IMR-90 (cell line): ENCODE data around the gene TMEM63C. TPM values are rescaled to one million over a fixed set of nuclear protein-coding genes. Genes with fewer than 3 reads are reported as not detected.

Experiments used
- ATAC-seq: fragments of 200-7000 bp; cut with Tn5 transposase; 2 replicates; pipeline ENCODE4 v1.9.1; 2020; ENCODE audit warnings: low read depth, mild to moderate bottlenecking, moderate library complexity
- BruUV-seq: library from RNA; stranded (reverse); fragments of 400-500 nt; replicated peaks from 2 replicates; lab custom pipeline; 2021; lab: Mats Ljungman, UMichigan
- CTCF ChIA-PET: fragments of 300-600 bp; formaldehyde crosslinking; extraction: SDS; loops from one replicate; lab custom pipeline; 2021; ENCODE audit warnings: antibody characterized with exemption; lab: Yijun Ruan, JAX
- POLR2A ChIA-PET: fragments of 300-600 bp; sonication (Branson Sonifier 250); formaldehyde crosslinking; loops from one replicate; lab custom pipeline; 2022; ENCODE audit warnings: antibody characterized with exemption; ENCODE audit not compliant: unreplicated experiment; lab: Charles Lee
- DNase-seq: peaks from one replicate; pipeline ENCODE4 v3.0.0; 2013
- H2AFZ ChIP-seq: replicated peaks from 2 replicates; pipeline ENCODE3; 2013; ENCODE audit warnings: low read length, mild to moderate bottlenecking; ENCODE audit not compliant: poor library complexity
- H2AK5ac ChIP-seq: 2 replicates; pipeline ENCODE4 v1.6.1; 2013; ENCODE audit warnings: low read depth, low read length, inconsistent platforms
- H2AK9ac ChIP-seq: replicated peaks from 2 replicates; pipeline ENCODE3; 2013; ENCODE audit warnings: mild to moderate bottlenecking, low read depth, low read length, moderate library complexity; ENCODE audit not compliant: poor library complexity
- H2BK120ac ChIP-seq: 2 replicates; pipeline ENCODE4 v1.6.1; 2013; ENCODE audit warnings: low read depth, low read length, inconsistent platforms
- H2BK15ac ChIP-seq: 3 replicates; pipeline ENCODE4 v1.6.1; 2013; ENCODE audit warnings: low read depth, low read length, inconsistent platforms
- H2BK20ac ChIP-seq: 2 replicates; pipeline ENCODE4 v1.6.1; 2013; ENCODE audit warnings: low read depth, mild to moderate bottlenecking, inconsistent platforms, low read length, moderate library complexity
- H2BK5ac ChIP-seq: 2 replicates; pipeline ENCODE4 v1.6.1; 2013; ENCODE audit warnings: mild to moderate bottlenecking, low read depth, low read length, inconsistent platforms; ENCODE audit not compliant: poor library complexity, severe bottlenecking
- H3K14ac ChIP-seq: replicated peaks from 2 replicates; pipeline ENCODE4 v1.6.1; 2013; ENCODE audit warnings: low read depth, low read length, inconsistent platforms
- H3K18ac ChIP-seq: 2 replicates; pipeline ENCODE4 v1.6.1; 2013; ENCODE audit warnings: low read depth, low read length, control low read depth
- H3K23ac ChIP-seq: 2 replicates; pipeline ENCODE4 v1.6.1; 2013; ENCODE audit warnings: low read depth, low read length, inconsistent platforms
- H3K27ac ChIP-seq: 2 replicates; pipeline ENCODE4 v1.5.1; 2013; ENCODE audit warnings: mild to moderate bottlenecking, control low read depth, low read length; ENCODE audit not compliant: insufficient read depth
- H3K27me3 ChIP-seq: 2 replicates; pipeline ENCODE4 v1.6.1; 2013; ENCODE audit warnings: low read length; ENCODE audit not compliant: control insufficient read depth, insufficient read depth
- H3K36me3 ChIP-seq: 2 replicates; pipeline ENCODE4 v1.6.1; 2013; ENCODE audit warnings: low read length, mixed read lengths; ENCODE audit not compliant: control insufficient read depth, insufficient read depth
- H3K4ac ChIP-seq: 2 replicates; pipeline ENCODE4 v1.6.1; 2013; ENCODE audit warnings: low read depth, low read length, inconsistent platforms
- H3K4me1 ChIP-seq: 2 replicates; pipeline ENCODE4 v1.6.1; 2013; ENCODE audit warnings: low read length, mixed read lengths; ENCODE audit not compliant: control insufficient read depth, insufficient read depth
- H3K4me2 ChIP-seq: 2 replicates; pipeline ENCODE4 v1.6.1; 2013; ENCODE audit warnings: low read depth, mild to moderate bottlenecking, control low read depth, low read length, moderate library complexity
- H3K4me3 ChIP-seq: 2 replicates; pipeline ENCODE4 v1.5.1; 2013; ENCODE audit warnings: low read depth, mild to moderate bottlenecking, control low read depth, low read length, moderate library complexity; ENCODE audit not compliant: insufficient read depth
- H3K56ac ChIP-seq: 2 replicates; pipeline ENCODE4 v1.6.1; 2013; ENCODE audit warnings: low read length, inconsistent platforms; ENCODE audit not compliant: insufficient read depth; ENCODE audit errors: extremely low read depth
- H3K79me1 ChIP-seq, 2 experiments: 2 replicates each; pipeline ENCODE4 v1.6.1; 2013; ENCODE audit warnings: low read length in 2 of 2, inconsistent platforms in 1 of 2, low read depth in 1 of 2
- H3K9ac ChIP-seq: 2 replicates; pipeline ENCODE4 v1.6.1; 2013; ENCODE audit warnings: low read depth, low read length, control low read depth
- H3K9me1 ChIP-seq: 2 replicates; pipeline ENCODE4 v1.6.1; 2013; ENCODE audit warnings: low read length, inconsistent platforms; ENCODE audit not compliant: insufficient read depth
- H3K9me3 ChIP-seq: 2 replicates; pipeline ENCODE4 v1.6.1; 2013; ENCODE audit warnings: low read length; ENCODE audit not compliant: control insufficient read depth, insufficient read depth
- H4K20me1 ChIP-seq: 2 replicates; pipeline ENCODE4 v1.6.1; 2013; ENCODE audit warnings: low read length, inconsistent platforms; ENCODE audit not compliant: insufficient read depth
- H4K5ac ChIP-seq: 2 replicates; pipeline ENCODE4 v1.6.1; 2013; ENCODE audit warnings: mild to moderate bottlenecking, low read depth, low read length, control low read depth
- H4K8ac ChIP-seq, 2 experiments: 2 replicates each; pipeline ENCODE4 v1.6.1; 2013; ENCODE audit warnings: low read depth in 2 of 2, low read length in 2 of 2, control low read depth in 1 of 2, inconsistent platforms in 1 of 2
- H4K91ac ChIP-seq: 2 replicates; pipeline ENCODE4 v1.6.1; 2013; ENCODE audit warnings: low read depth, low read length, inconsistent platforms; ENCODE audit not compliant: insufficient read depth
- BHLHE40 ChIP-seq: fragments of 150-350 bp; IDR thresholded peaks from 2 replicates; pipeline ENCODE4 v1.6.1; 2016; ENCODE audit warnings: mild to moderate bottlenecking, low read depth, low read length
- CEBPB ChIP-seq: IDR thresholded peaks from 2 replicates; pipeline ENCODE4 v1.6.1; 2012; ENCODE audit warnings: low read depth, low read length, improper control_type of control experiment
- CHD1 ChIP-seq: IDR thresholded peaks from 2 replicates; pipeline ENCODE4 v1.6.1; 2012; ENCODE audit warnings: low read depth, low read length, improper control_type of control experiment
- FOS ChIP-seq: fragments of 150-350 bp; IDR thresholded peaks from 2 replicates; pipeline ENCODE4 v1.6.1; 2016; ENCODE audit warnings: low read depth, low read length
- MAFK ChIP-seq: IDR thresholded peaks from 2 replicates; pipeline ENCODE4 v1.6.1; 2012; ENCODE audit warnings: low read depth, low read length, improper control_type of control experiment
- MAZ ChIP-seq: IDR thresholded peaks from 2 replicates; pipeline ENCODE4 v1.6.1; 2012; ENCODE audit warnings: low read depth, mild to moderate bottlenecking, low read length, improper control_type of control experiment, moderate library complexity, borderline replicate concordance
- MXI1 ChIP-seq: IDR thresholded peaks from 2 replicates; pipeline ENCODE4 v1.6.1; 2012; ENCODE audit warnings: low read depth, mild to moderate bottlenecking, low read length, moderate library complexity, borderline replicate concordance
- NFE2L2 ChIP-seq: fragments of 150-350 bp; IDR thresholded peaks from 2 replicates; pipeline ENCODE4 v1.6.1; 2016; ENCODE audit warnings: low read depth, mild to moderate bottlenecking, low read length
- POLR2A ChIP-seq: IDR thresholded peaks from 2 replicates; pipeline ENCODE4 v1.6.1; 2012; ENCODE audit warnings: mild to moderate bottlenecking, low read depth, low read length
- RAD21 ChIP-seq: IDR thresholded peaks from 2 replicates; pipeline ENCODE4 v1.6.1; 2012; ENCODE audit warnings: low read length, improper control_type of control experiment
- RCOR1 ChIP-seq: IDR thresholded peaks from 2 replicates; pipeline ENCODE4 v1.6.1; 2012; ENCODE audit warnings: mild to moderate bottlenecking, low read length, improper control_type of control experiment; ENCODE audit not compliant: insufficient replicate concordance
- RFX5 ChIP-seq: IDR thresholded peaks from 2 replicates; pipeline ENCODE4 v1.8.0; 2012; ENCODE audit warnings: low read depth, mild to moderate bottlenecking, low read length, moderate library complexity
- SMC3 ChIP-seq: fragments of 150-350 bp; IDR thresholded peaks from 2 replicates; pipeline ENCODE4 v1.6.1; 2016; ENCODE audit warnings: low read depth, mild to moderate bottlenecking, antibody characterized with exemption, low read length, moderate library complexity
- WGBS, 2 experiments: methylation state at CpG; one replicate each; pipeline versions ENCODE4 v1.1.5 to v1.1.7; 2013; ENCODE audit warnings: missing lambda C conversion rate in 2 of 2; ENCODE audit not compliant: insufficient read length in 1 of 2; ENCODE audit errors: extremely low coverage in 2 of 2; 5-methylcytosine and 5-hydroxymethylcytosine counted together
- dilution Hi-C: fragments of 300-500 bp; cut with HindIII; formaldehyde crosslinking; loops from one replicate; pipeline ENCODE4 v1.14.3; 2018; ENCODE audit warnings: low sequenced_read_pairs; ENCODE audit not compliant: unreplicated experiment
- in situ Hi-C: fragments of 300-500 bp; cut with MboI; formaldehyde crosslinking; loops from 3 replicates; pipeline ENCODE4 v1.14.3; 2019; ENCODE audit warnings: low sequenced_read_pairs, inconsistent platforms, mixed read lengths
- intact Hi-C: fragments of 100-400 bp; cut with micrococcal nuclease; formaldehyde crosslinking; loops from 2 replicates; pipeline ENCODE4 v1.10.0; 2022
- polyA plus RNA-seq, 3 experiments: library from polyadenylated mRNA; depleted of rRNA; stranded (reverse); fragments of >200 nt; gene quantifications; 2 replicates each; pipeline ENCODE4 v1.2.3, GENCODE V29; 2012; ENCODE audit warnings: low replicate concordance in 1 of 3
- total RNA-seq: library from RNA; depleted of rRNA; stranded (reverse); fragments of >200 nt; gene quantifications from 2 replicates; pipeline ENCODE4 v1.2.3, GENCODE V29; 2012
- TF ChIP-seq, protein P1 (sequence below): fragments of 150-350 bp; IDR thresholded peaks from 2 replicates; pipeline ENCODE4 v1.6.1; 2017; ENCODE audit warnings: mild to moderate bottlenecking, antibody characterized with exemption, low read length, low read depth
- TF ChIP-seq, protein P2 (sequence below): conservative IDR thresholded peaks from 2 replicates; pipeline ENCODE4 v1.5.1; 2012; ENCODE audit warnings: mild to moderate bottlenecking, low read depth, low read length, improper control_type of control experiment
- TF ChIP-seq, protein P3 (sequence below): fragments of 150-350 bp; IDR thresholded peaks from 2 replicates; pipeline ENCODE4 v1.6.1; 2016; ENCODE audit warnings: low read depth, mild to moderate bottlenecking, low read length, moderate library complexity, borderline replicate concordance

The TMEM63C gene
- total and polyA plus RNA-seq, 2 of the 4 experiments (the other 2 are of a cell fraction) = under 0.01 TPM; not detected in 1

DNA sequence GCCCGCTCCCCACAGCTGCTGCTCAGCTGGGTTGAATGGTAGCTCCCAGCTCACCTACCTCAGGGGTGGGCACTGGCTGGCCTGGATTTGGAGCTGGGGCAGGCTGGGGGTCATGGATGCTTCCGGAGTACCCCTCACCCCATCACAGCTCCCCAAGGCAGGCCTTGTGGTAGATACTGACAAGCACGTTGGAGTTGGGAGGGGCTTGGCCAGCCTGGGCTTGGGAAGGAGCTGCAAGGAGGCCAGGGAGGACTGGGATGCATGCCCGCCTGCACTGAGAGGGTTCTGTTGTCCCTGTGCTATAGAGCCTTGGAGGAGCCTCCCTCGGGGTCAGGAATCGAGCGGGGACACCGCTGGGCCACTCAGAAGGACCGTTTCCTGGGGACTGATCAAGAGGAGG, 14.2 kb downstream of the TMEM63C start:
- ChIA-PET CTCF (interaction anchor here (0.9 kb wide), 2 partner anchors 18 to 23 kb away, joined by 3 to 4 read pairs; no protein-coding TSS in a partner anchor), POLR2A (no interaction called here)
- no peak for DNase-seq
- intact Hi-C loops = no loop called here
- Histone ChIP-seq H2AFZ (no peak overlapping the region), H2BK15ac (no peak overlapping the region), H2AK9ac (no peak overlapping the region), H3K4ac (no peak overlapping the region), H3K9me3 (no peaks in the 10 kb centered on the region), H2BK20ac (no peak overlapping the region), H2BK5ac (no peak overlapping the region), H3K4me1 (no peaks in the 10 kb centered on the region), H4K5ac (no peak overlapping the region), H3K9ac (no peak overlapping the region), H2AK5ac (no peak overlapping the region), H4K8ac (no peak overlapping the region), H3K14ac (no peak overlapping the region), H3K4me2 (no peak overlapping the region), H3K36me3 (no peaks in the 10 kb centered on the region), H3K4me3 (no peak overlapping the region), H4K20me1 (no peaks in the 10 kb centered on the region), H3K79me1 (no peaks in the 10 kb centered on the region), H3K23ac (no peak overlapping the region), H3K9me1 (no peaks in the 10 kb centered on the region), H3K27ac (no peak overlapping the region), H2BK120ac (no peak overlapping the region), H3K18ac (no peak overlapping the region), H4K91ac (no peak overlapping the region), H3K27me3 (peaks cover 11% of the 10 kb centered on the region), H3K56ac (no peak overlapping the region)
- no peak for TF ChIP-seq RFX5
- no peak for TF ChIP-seq FOS
- no peak for TF ChIP-seq MAZ
- no peak for TF ChIP-seq MAFK
- TF ChIP-seq, protein P1, sequence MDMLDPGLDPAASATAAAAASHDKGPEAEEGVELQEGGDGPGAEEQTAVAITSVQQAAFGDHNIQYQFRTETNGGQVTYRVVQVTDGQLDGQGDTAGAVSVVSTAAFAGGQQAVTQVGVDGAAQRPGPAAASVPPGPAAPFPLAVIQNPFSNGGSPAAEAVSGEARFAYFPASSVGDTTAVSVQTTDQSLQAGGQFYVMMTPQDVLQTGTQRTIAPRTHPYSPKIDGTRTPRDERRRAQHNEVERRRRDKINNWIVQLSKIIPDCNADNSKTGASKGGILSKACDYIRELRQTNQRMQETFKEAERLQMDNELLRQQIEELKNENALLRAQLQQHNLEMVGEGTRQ = no peak
- no peak for TF ChIP-seq POLR2A
- TF ChIP-seq CEBPB = no peak
- TF ChIP-seq, protein P2, sequence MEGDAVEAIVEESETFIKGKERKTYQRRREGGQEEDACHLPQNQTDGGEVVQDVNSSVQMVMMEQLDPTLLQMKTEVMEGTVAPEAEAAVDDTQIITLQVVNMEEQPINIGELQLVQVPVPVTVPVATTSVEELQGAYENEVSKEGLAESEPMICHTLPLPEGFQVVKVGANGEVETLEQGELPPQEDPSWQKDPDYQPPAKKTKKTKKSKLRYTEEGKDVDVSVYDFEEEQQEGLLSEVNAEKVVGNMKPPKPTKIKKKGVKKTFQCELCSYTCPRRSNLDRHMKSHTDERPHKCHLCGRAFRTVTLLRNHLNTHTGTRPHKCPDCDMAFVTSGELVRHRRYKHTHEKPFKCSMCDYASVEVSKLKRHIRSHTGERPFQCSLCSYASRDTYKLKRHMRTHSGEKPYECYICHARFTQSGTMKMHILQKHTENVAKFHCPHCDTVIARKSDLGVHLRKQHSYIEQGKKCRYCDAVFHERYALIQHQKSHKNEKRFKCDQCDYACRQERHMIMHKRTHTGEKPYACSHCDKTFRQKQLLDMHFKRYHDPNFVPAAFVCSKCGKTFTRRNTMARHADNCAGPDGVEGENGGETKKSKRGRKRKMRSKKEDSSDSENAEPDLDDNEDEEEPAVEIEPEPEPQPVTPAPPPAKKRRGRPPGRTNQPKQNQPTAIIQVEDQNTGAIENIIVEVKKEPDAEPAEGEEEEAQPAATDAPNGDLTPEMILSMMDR = no peak
- TF ChIP-seq MXI1 = no peak
- TF ChIP-seq SMC3 = no peak
- no peak for TF ChIP-seq CHD1
- no peak for TF ChIP-seq NFE2L2
- TF ChIP-seq BHLHE40 = no peak
- TF ChIP-seq RCOR1 = no peak
- TF ChIP-seq, protein P3, sequence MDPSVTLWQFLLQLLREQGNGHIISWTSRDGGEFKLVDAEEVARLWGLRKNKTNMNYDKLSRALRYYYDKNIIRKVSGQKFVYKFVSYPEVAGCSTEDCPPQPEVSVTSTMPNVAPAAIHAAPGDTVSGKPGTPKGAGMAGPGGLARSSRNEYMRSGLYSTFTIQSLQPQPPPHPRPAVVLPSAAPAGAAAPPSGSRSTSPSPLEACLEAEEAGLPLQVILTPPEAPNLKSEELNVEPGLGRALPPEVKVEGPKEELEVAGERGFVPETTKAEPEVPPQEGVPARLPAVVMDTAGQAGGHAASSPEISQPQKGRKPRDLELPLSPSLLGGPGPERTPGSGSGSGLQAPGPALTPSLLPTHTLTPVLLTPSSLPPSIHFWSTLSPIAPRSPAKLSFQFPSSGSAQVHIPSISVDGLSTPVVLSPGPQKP = no peak
- TF ChIP-seq RAD21 = no peak
- in situ Hi-C loops = no loop called here
- no peak for ATAC-seq
- BruUV-seq = no TSS peak
- no CpG with 5 or more reads among the region's 9 CpGs for WGBS, 2 experiments
- dilution Hi-C loops = no loop called here
